Right lobe of liver (tissue), 6 donors: Measurements from ENCODE around the gene LPIN3. TPM values are rescaled to one million over a fixed set of nuclear protein-coding genes. Genes with fewer than 3 reads are reported as not detected.
A peak's percentile ranks its signal among the peaks of the same experiment; 100 is the strongest.

ENCODE experiments used
- ATAC-seq, 4 donors: fragments of 200-7000 bp; cut with Tn5 transposase; one replicate each; pipeline ENCODE4 v1.9.1; 2020; ENCODE audit warnings: mild to moderate bottlenecking in 4 of 4, moderate library complexity in 4 of 4
- DNase-seq, 3 donors: peaks; one replicate each; pipeline ENCODE4 v3.0.0-alpha.2; 2020
- H3K27ac ChIP-seq, 3 donors: fragments of 200-600 bp; one replicate each; pipeline ENCODE4 v1.8.0; 2022
- H3K27me3 ChIP-seq, 2 donors: fragments of 200-600 bp; one replicate each; pipeline ENCODE4 v1.8.0; 2022
- H3K36me3 ChIP-seq, 4 donors: fragments of 200-600 bp; sonication (generic) in 1 of 4; one replicate each; pipeline versions ENCODE4 v1.5.1 to v1.8.0; 2017 to 2022; ENCODE audit warnings: control low read depth in 1 of 4
- H3K4me1 ChIP-seq, 4 donors: fragments of 200-600 bp; sonication (generic) in 1 of 4; one replicate each; pipeline versions ENCODE4 v1.5.1 to v1.8.0; 2017 to 2022; ENCODE audit warnings: control low read depth in 1 of 4
- H3K4me3 ChIP-seq, 3 donors: fragments of 200-600 bp; one replicate each; pipeline ENCODE4 v1.8.0; 2022
- H3K9me3 ChIP-seq, 4 donors: fragments of 200-600 bp; sonication (generic) in 1 of 4; one replicate each; pipeline versions ENCODE4 v1.5.1 to v1.8.0; 2017 to 2022; ENCODE audit warnings: control low read depth in 1 of 4
- POLR2A ChIP-seq: fragments of 450-650 bp; IDR thresholded peaks from one replicate; pipeline ENCODE4 v1.6.1; 2017; ENCODE audit warnings: antibody characterized with exemption, mild to moderate bottlenecking
- WGBS: methylation state at CpG from one replicate; pipeline ENCODE4 v1.1.6; 2018; ENCODE audit warnings: low coverage, low lambda C conversion rate; ENCODE audit not compliant: insufficient coverage; ENCODE audit errors: missing lambda C conversion rate; 5-methylcytosine and 5-hydroxymethylcytosine counted together
- intact Hi-C, 2 donors: fragments of 100-400 bp; cut with DNase I; formaldehyde crosslinking; loops; one replicate each; pipeline versions ENCODE4 v1.11.2 to v1.14.1; 2022
- total RNA-seq, 6 experiments: library from RNA; depleted of rRNA in 2 of 6; stranded (reverse); fragments of >200 nt in 2 of 6; fragmentation: NEBNext Ultra II Directional in 3 of 6; extraction: Animal tissue kit (Norgen Biotek cat#: 25700) in 3 of 6; gene quantifications; one replicate each; pipeline versions ENCODE4 v1.1.0 to v1.2.4, GENCODE V29; 2016 to 2023
- TF ChIP-seq, protein P1 (sequence below), 4 donors: fragments of 200-600 bp in 3 of 4; fragments of 450-650 bp in 1 of 4; IDR thresholded peaks; one replicate each; pipeline versions ENCODE4 v1.5.1 to v1.8.0; 2016 to 2022; ENCODE audit warnings: antibody characterized with exemption in 4 of 4, mild to moderate bottlenecking in 2 of 4
- donor health status: DM: no; HTN: yes; CAD: no.
- donor health status: DM: no; HTN: no; CAD: no.
- donor health status: DM: no; HTN: no; CAD: no.
- donor health status: DM: no; HTN: yes; CAD: no.
- donor health status: DM: no; HTN: yes; CAD: no.

LPIN3 gene
- total RNA-seq, 6 experiments from 2014 or later: 8.4 to 44.7 (median 23.4) TPM

- 80% methylated on average over 5 of the region's 5 CpGs for WGBS
These were observed 34.4 kb upstream of the LPIN3 start for GRCh38 chr20:41306061-41306727.

DNA sequence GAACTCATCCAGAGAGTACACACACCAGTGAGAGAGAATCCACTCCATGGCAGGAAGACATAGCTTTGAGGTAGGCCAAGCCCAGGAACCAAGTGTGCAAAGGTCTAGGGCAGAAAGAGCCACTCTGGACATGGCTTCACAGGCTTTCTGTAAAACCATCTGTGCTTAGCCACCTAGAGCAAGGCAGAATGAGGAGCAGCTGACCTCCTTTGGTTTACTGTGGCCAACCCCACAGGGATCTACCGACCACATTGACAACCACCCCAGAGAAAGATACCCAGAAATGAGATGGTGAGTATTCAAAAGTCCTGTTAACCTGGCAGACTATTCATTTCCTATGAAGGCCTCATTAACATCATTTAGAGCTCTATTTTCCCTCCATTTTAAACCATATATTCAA, 33.6 kb upstream of the LPIN3 start:
- intact Hi-C loops: no loop called here
- ATAC-seq: peak in 1 of 4 donors; percentile 4
- WGBS: no CpG with 5 or more reads among the region's 1 CpG

More at GRCh38 chr20:41306061-41306727, 34.4 kb upstream of the LPIN3 start:
- no peak overlapping the region for H3K4me3 ChIP-seq
- ATAC-seq (no peak), DNase-seq (no peak)
- peaks cover 0 to 25% (median 11%) of the 10 kb centered on the region in 4 donors for H3K4me1 ChIP-seq
- intact Hi-C loops: no loop called here
- no peaks in the 10 kb centered on the region for H3K27me3 ChIP-seq
- no peaks in the 10 kb centered on the region for H3K36me3 ChIP-seq
- no peaks in the 10 kb centered on the region for H3K9me3 ChIP-seq
- TF ChIP-seq, protein P1, sequence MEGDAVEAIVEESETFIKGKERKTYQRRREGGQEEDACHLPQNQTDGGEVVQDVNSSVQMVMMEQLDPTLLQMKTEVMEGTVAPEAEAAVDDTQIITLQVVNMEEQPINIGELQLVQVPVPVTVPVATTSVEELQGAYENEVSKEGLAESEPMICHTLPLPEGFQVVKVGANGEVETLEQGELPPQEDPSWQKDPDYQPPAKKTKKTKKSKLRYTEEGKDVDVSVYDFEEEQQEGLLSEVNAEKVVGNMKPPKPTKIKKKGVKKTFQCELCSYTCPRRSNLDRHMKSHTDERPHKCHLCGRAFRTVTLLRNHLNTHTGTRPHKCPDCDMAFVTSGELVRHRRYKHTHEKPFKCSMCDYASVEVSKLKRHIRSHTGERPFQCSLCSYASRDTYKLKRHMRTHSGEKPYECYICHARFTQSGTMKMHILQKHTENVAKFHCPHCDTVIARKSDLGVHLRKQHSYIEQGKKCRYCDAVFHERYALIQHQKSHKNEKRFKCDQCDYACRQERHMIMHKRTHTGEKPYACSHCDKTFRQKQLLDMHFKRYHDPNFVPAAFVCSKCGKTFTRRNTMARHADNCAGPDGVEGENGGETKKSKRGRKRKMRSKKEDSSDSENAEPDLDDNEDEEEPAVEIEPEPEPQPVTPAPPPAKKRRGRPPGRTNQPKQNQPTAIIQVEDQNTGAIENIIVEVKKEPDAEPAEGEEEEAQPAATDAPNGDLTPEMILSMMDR (IDR thresholded peaks at IDR 0.05): no peak
- TF ChIP-seq POLR2A: no peak
- no peak overlapping the region for H3K27ac ChIP-seq

DNA sequence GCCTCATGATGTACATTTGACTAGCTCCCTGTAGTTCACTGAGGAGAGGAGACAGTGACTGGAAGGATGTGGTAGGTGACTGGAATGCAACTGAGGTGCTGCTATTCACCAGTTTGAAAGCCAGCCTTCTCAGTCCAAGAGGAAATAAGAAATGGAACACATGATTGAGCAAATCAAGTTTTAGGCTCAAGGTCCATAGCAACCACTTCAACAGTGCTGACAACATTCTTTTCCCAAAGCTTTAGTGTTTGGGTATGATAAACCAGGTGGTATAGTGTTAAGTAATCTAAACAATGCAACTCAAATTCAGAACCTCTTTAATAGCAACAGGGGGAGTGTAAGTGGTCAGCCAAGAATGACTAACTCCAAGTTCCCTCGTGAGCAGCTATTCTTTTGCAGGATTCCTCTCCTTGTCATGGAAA, 32.3 kb upstream of the LPIN3 start:
- no peak for DNase-seq
- H3K27ac ChIP-seq: peak overlapping the region; percentile 16 to 54 (median 37)
- WGBS: 24% methylated on average over 1 of the region's 1 CpG

More for the DNA sequence above, 33.6 kb upstream of the LPIN3 start:
- no peak overlapping the region for H3K27ac ChIP-seq
- no peaks in the 10 kb centered on the region for H3K36me3 ChIP-seq
- no peak overlapping the region for H3K4me3 ChIP-seq
- H3K9me3 ChIP-seq: no peaks in the 10 kb centered on the region
- peaks cover 0 to 25% (median 11%) of the 10 kb centered on the region in 4 donors for H3K4me1 ChIP-seq
- H3K27me3 ChIP-seq: no peaks in the 10 kb centered on the region
- TF ChIP-seq POLR2A: no peak
- TF ChIP-seq, protein P1 (IDR thresholded peaks at IDR 0.05): no peak
- no peak for DNase-seq

DNA sequence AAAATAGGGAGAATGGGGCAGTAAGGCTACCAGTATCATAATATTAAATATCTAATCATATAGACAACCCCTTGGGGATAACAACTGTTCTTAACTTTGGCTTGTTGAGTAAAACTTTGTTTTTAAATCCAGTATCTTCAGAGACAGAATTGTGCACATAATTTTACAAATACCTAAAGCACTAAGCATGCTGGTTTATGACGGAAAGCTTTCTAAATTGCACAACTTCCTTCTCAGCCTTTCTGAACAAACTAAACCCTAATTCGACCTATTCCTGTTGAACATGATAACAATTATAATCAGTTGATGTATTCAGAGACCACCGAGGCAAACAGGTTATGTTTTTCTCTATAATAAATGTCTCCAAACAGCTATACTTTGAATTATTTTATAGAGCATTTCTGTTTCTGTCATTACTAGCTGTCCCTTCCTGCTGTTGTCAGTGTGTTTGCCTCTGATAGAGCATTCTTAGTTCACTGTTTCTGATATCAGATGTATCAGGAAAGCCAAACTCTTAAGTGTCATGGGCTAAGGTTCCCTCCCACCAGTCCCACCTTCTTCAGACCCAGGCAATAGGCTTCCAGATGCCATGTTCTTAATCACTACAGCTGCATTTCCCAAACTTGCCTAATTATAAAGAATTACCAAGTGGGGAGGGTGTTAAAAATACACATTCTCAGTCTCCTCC, 31.8 kb upstream of the LPIN3 start:
- Histone ChIP-seq H3K4me1 (peaks cover 0 to 25% (median 11%) of the 10 kb centered on the region in 4 donors), H3K27ac (peak overlapping the region; percentile 16 to 54 (median 37)), H3K9me3 (no peaks in the 10 kb centered on the region), H3K27me3 (no peaks in the 10 kb centered on the region), H3K36me3 (no peaks in the 10 kb centered on the region), H3K4me3 (no peak overlapping the region)
- WGBS: 10% methylated on average over 3 of the region's 3 CpGs
- ATAC-seq (peak; percentile 44 to 74 (median 64)), DNase-seq (no peak)
- TF ChIP-seq POLR2A: no peak
- TF ChIP-seq, protein P1 (IDR thresholded peaks at IDR 0.05): no peak
- intact Hi-C loops: no loop called here

More for the DNA sequence above, 32.3 kb upstream of the LPIN3 start:
- no peaks in the 10 kb centered on the region for H3K9me3 ChIP-seq
- peak; percentile 43 to 81 (median 68) for ATAC-seq
- H3K27me3 ChIP-seq: no peaks in the 10 kb centered on the region
- H3K4me3 ChIP-seq: no peak overlapping the region
- intact Hi-C loops: no loop called here
- H3K36me3 ChIP-seq: no peaks in the 10 kb centered on the region
- H3K4me1 ChIP-seq: peaks cover 0 to 25% (median 11%) of the 10 kb centered on the region in 4 donors
- TF ChIP-seq, protein P1 (IDR thresholded peaks at IDR 0.05): no peak
- TF ChIP-seq POLR2A: no peak
